ENCODE data around the gene SLC27A5. TPM values are rescaled to one million over a fixed set of nuclear protein-coding genes. Genes with fewer than 3 reads are reported as not detected.

Gene SLC27A5
- total and polyA plus RNA-seq, 2 of the 13 experiments (the other 11 are each of a cell fraction or from before 2014, with no cell fraction given) = 30.3 to 40.2 TPM

DNA sequence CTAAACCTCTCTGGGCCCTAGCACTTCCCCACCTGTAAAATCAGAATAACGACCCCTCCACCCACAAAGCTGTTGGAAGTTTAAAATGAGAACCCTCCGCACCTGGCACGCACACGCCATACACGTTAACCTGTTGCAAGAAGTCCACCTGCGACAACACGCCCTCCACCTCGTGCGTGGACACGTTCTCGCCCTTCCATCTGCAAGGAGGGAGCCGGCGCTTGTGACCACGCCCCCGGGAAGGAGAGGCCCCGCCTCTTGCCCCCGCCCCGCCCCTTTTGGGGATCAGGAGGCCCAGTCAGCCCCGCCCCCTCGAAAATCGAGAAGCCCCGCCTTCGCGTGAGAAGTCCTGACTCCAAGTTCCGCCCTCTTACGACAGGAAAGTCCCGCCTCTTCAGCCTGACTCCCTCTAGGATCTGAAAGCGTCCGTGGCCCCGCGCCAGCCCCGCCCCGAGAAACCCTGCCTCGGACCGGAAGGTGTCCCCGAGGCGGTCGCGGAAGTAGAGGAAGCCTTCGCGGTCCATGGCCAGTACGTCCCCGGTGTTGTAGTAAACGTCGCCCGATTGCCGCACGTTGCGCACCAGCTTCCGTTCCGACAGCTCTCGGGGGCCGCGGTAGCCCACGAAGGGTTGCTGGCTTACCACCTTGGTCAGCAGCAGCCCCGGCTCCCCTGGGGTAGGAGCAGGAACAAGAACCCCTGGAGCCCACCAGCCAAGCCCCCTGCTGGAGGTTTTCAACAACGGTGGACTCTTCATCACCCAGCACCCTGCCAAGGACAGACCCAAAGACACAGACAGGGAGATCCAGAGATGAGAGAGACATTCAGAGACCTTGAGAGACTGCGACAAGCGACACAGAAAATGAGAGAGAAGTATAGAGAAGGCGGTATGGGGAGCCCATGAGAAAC, 12.5 kb downstream of the SLC27A5 start (continued):
- TF ChIP-seq ZBTB34 (CRISPR knock-in tag; IDR thresholded peaks at IDR 0.05) (0 out of 2 replicates have a peak, but pooled peaks have one; percentile 44), ZSCAN22 (CRISPR knock-in tag; IDR thresholded peaks at IDR 0.05) (no peak), FOXK1 (CRISPR knock-in tag; IDR thresholded peaks at IDR 0.05; ENCODE audit: borderline replicate concordance, low read depth) (peak; percentile 96), MED1 (CRISPR knock-in tag; IDR thresholded peaks at IDR 0.05) (peak; percentile 86), GMEB1 (CRISPR knock-in tag; IDR thresholded peaks at IDR 0.05; ENCODE audit: borderline replicate concordance) (peak; percentile 94), ZNF646 (CRISPR knock-in tag; IDR thresholded peaks at IDR 0.05) (no peak), ZNF724P (CRISPR knock-in tag; IDR thresholded peaks at IDR 0.05; ENCODE audit: borderline replicate concordance) (peak; percentile 90; the same call in 1 of the 2 replicates), ELF3 (CRISPR knock-in tag; IDR thresholded peaks at IDR 0.05) (peak; percentile 88), ZNF407 (CRISPR knock-in tag; IDR thresholded peaks at IDR 0.05; ENCODE audit: not compliant biosample characterization) (no peak)

All from HepG2 (cell line).